A673 (cell line): ENCODE results near the gene SPECC1L. TPM values are rescaled to one million over a fixed set of nuclear protein-coding genes. Genes with fewer than 3 reads are reported as not detected.
A peak's percentile ranks its signal among the peaks of the same experiment; 100 is the strongest.

Experiments
- BruUV-seq: library from RNA; stranded (reverse); fragments of 400-500 nt; replicated peaks from 2 replicates; lab custom pipeline; 2021; lab: Mats Ljungman, UMichigan
- CTCF ChIA-PET: fragments of 300-600 bp; sonication (Branson Sonifier 250); formaldehyde crosslinking; loops from one replicate; lab custom pipeline; 2022; ENCODE audit warnings: antibody characterized with exemption; lab: Charles Lee
- POLR2A ChIA-PET: fragments of 300-600 bp; sonication (Branson Sonifier 250); formaldehyde crosslinking; loops from one replicate; lab custom pipeline; 2022; ENCODE audit warnings: antibody characterized with exemption; ENCODE audit not compliant: low non-redundant PET; lab: Charles Lee
- DNase-seq: peaks from one replicate; pipeline ENCODE4 v3.0.0-alpha.2; 2015; ENCODE audit warnings: low spot score
- H3K27ac ChIP-seq: fragments of 200-600 bp; sonication (generic); 2 replicates; pipeline ENCODE4 v1.5.1; 2016; ENCODE audit warnings: mixed run types, low read depth, mild to moderate bottlenecking, mixed read lengths, antibody characterized with exemption, low read length; ENCODE audit not compliant: poor library complexity, severe bottlenecking
- H3K27me3 ChIP-seq: fragments of 200-600 bp; sonication (generic); replicated peaks from 2 replicates; pipeline ENCODE4 v1.6.1; 2017; ENCODE audit warnings: mixed run types, low read depth, mild to moderate bottlenecking, mixed read lengths, antibody characterized with exemption, low read length; ENCODE audit not compliant: insufficient read depth, poor library complexity
- H3K36me3 ChIP-seq: fragments of 200-600 bp; sonication (generic); 2 replicates; pipeline ENCODE4 v1.6.1; 2016; ENCODE audit warnings: mixed run types, mild to moderate bottlenecking, mixed read lengths, antibody characterized with exemption, low read length; ENCODE audit not compliant: insufficient read depth, poor library complexity, severe bottlenecking
- H3K4me1 ChIP-seq: fragments of 200-600 bp; sonication (generic); 2 replicates; pipeline ENCODE4 v1.6.1; 2017; ENCODE audit warnings: mixed run types, mild to moderate bottlenecking, mixed read lengths, antibody characterized with exemption, low read length; ENCODE audit not compliant: insufficient read depth, poor library complexity, severe bottlenecking
- H3K4me3 ChIP-seq: fragments of 200-600 bp; sonication (generic); 2 replicates; pipeline ENCODE4 v1.5.1; 2016; ENCODE audit warnings: low read depth, mixed run types, mild to moderate bottlenecking, mixed read lengths, low read length; ENCODE audit not compliant: poor library complexity, severe bottlenecking
- H3K9me3 ChIP-seq: fragments of 200-600 bp; sonication (generic); 2 replicates; pipeline ENCODE4 v1.6.1; 2016; ENCODE audit warnings: mixed run types, low read depth, mild to moderate bottlenecking, mixed read lengths, antibody characterized with exemption, low read length; ENCODE audit not compliant: poor library complexity, severe bottlenecking
- EZH2 ChIP-seq: fragments of 200-600 bp; sonication (generic); IDR thresholded peaks from 2 replicates; pipeline ENCODE4 v1.6.1; 2017; ENCODE audit warnings: borderline replicate concordance, low read depth, mild to moderate bottlenecking, mixed read lengths, antibody characterized with exemption, low read length; ENCODE audit not compliant: poor library complexity, severe bottlenecking
- intact Hi-C: fragments of 100-400 bp; cut with micrococcal nuclease; formaldehyde crosslinking; loops from one replicate; pipeline ENCODE4 v1.10.0; 2022; ENCODE audit not compliant: unreplicated experiment
- total RNA-seq: library from RNA; stranded (reverse); gene quantifications from 2 replicates; pipeline ENCODE4 v1.2.3, GENCODE V29; 2021
- TF ChIP-seq, protein P1 (sequence below): fragments of 300-800, 200-600 bp; sonication (generic); conservative IDR thresholded peaks from 2 replicates; pipeline ENCODE4 v1.5.1; 2017; ENCODE audit warnings: low read depth, mild to moderate bottlenecking, antibody characterized with exemption, low read length, moderate library complexity, mixed read lengths

Gene SPECC1L
- total RNA-seq, 1 experiment from 2014 or later: 56.7 TPM

DNA sequence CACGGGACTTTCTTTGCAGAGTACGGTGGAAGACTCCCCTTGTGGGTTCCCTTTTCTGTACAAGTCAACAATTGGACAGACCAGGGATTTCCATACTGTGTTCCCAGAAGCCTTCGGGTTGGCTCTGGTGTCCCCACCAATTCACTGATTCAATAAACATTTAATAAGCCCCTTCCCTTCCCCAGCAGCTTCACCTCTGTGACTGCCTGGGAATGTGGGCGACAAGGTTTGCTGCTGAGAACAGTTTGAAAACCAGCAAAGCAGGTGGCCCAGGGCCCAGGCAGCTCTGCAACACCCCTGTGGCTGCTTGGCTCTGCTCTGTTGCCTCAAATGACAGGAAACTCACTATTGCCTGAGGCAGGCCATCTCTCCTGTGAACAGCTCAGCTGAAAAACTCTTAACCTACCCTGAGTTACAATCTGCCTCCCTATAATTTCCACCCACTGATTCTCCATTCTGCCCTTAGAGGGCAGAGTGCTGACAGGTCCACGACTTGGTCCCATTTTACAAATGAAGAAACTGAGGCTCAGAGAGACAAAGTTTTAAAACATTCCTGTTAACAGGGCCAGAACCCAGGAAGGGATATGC lies 167.2 kb downstream of the SPECC1L start:
- POLR2A ChIA-PET: no interaction called here
- H3K4me1 ChIP-seq: peaks cover 26% of the 10 kb centered on the region

DNA sequence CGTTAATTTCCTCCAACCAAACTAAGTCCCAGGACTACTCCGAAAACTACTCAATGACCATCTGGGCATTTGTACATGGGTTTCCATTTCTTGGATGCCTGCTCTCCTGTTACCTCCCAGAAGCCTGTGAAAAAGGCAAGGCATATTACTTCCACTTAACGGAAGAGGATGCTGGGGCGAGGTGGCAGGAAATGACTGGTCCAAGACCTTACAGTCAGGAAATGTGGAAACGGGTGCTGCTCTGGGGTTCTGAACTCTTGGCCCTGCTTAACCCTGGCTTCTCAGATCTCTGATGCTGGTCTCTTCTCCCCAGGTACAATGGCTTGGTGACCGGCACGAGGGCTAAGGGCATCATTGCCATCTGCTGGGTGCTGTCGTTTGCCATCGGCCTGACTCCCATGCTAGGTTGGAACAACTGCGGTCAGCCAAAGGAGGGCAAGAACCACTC lies 169.7 kb downstream of the SPECC1L start:
- POLR2A ChIA-PET: no interaction called here

More for the DNA sequence above, 167.2 kb downstream of the SPECC1L start:
- CTCF ChIA-PET: no interaction called here
- H3K27ac ChIP-seq: peak overlapping the region; percentile 37
- intact Hi-C loops: no loop called here
- H3K4me3 ChIP-seq: no peak overlapping the region
- BruUV-seq: no TSS peak
- no peaks in the 10 kb centered on the region for H3K9me3 ChIP-seq
- H3K36me3 ChIP-seq: no peaks in the 10 kb centered on the region
- peak; percentile 44 for DNase-seq
- TF ChIP-seq, protein P1, sequence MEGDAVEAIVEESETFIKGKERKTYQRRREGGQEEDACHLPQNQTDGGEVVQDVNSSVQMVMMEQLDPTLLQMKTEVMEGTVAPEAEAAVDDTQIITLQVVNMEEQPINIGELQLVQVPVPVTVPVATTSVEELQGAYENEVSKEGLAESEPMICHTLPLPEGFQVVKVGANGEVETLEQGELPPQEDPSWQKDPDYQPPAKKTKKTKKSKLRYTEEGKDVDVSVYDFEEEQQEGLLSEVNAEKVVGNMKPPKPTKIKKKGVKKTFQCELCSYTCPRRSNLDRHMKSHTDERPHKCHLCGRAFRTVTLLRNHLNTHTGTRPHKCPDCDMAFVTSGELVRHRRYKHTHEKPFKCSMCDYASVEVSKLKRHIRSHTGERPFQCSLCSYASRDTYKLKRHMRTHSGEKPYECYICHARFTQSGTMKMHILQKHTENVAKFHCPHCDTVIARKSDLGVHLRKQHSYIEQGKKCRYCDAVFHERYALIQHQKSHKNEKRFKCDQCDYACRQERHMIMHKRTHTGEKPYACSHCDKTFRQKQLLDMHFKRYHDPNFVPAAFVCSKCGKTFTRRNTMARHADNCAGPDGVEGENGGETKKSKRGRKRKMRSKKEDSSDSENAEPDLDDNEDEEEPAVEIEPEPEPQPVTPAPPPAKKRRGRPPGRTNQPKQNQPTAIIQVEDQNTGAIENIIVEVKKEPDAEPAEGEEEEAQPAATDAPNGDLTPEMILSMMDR: peak; percentile 45
- no peak for TF ChIP-seq EZH2
- no peaks in the 10 kb centered on the region for H3K27me3 ChIP-seq

DNA sequence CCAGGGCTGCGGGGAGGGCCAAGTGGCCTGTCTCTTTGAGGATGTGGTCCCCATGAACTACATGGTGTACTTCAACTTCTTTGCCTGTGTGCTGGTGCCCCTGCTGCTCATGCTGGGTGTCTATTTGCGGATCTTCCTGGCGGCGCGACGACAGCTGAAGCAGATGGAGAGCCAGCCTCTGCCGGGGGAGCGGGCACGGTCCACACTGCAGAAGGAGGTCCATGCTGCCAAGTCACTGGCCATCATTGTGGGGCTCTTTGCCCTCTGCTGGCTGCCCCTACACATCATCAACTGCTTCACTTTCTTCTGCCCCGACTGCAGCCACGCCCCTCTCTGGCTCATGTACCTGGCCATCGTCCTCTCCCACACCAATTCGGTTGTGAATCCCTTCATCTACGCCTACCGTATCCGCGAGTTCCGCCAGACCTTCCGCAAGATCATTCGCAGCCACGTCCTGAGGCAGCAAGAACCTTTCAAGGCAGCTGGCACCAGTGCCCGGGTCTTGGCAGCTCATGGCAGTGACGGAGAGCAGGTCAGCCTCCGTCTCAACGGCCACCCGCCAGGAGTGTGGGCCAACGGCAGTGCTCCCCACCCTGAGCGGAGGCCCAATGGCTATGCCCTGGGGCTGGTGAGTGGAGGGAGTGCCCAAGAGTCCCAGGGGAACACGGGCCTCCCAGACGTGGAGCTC lies 170.2 kb downstream of the SPECC1L start:
- Histone ChIP-seq H3K4me3 (no peak overlapping the region), H3K9me3 (no peaks in the 10 kb centered on the region), H3K27ac (no peak overlapping the region), H3K27me3 (no peaks in the 10 kb centered on the region), H3K4me1 (peaks cover 22% of the 10 kb centered on the region), H3K36me3 (no peaks in the 10 kb centered on the region)
- POLR2A ChIA-PET: no interaction called here
- intact Hi-C loops: no loop called here
- DNase-seq: no peak
- TF ChIP-seq EZH2: no peak
- TF ChIP-seq, protein P1: no peak
- CTCF ChIA-PET: no interaction called here
- BruUV-seq: no TSS peak

More for the DNA sequence above, 169.7 kb downstream of the SPECC1L start:
- H3K4me1 ChIP-seq: peaks cover 16% of the 10 kb centered on the region
- CTCF ChIA-PET: no interaction called here
- intact Hi-C loops: no loop called here
- TF ChIP-seq, protein P1: no peak
- no peak for TF ChIP-seq EZH2
- BruUV-seq: no TSS peak
- no peaks in the 10 kb centered on the region for H3K36me3 ChIP-seq
- H3K9me3 ChIP-seq: no peaks in the 10 kb centered on the region
- H3K27me3 ChIP-seq: no peaks in the 10 kb centered on the region
- no peak overlapping the region for H3K27ac ChIP-seq
- H3K4me3 ChIP-seq: no peak overlapping the region
- DNase-seq: no peak
